SK-N-SH (cell line): Measurements from ENCODE around the gene IQSEC1. TPM values are rescaled to one million over a fixed set of nuclear protein-coding genes. Genes with fewer than 3 reads are reported as not detected.

ENCODE experiments used
- CTCF ChIA-PET: fragments of 300-600, 350-600 bp; formaldehyde crosslinking; extraction: SDS; loops from one replicate; lab custom pipeline; 2021; lab: Yijun Ruan, JAX
- POLR2A ChIA-PET: fragments of 350-600 bp; sonication (Branson Sonifier 250); formaldehyde crosslinking; extraction: SDS; loops from one replicate; lab custom pipeline; 2020; ENCODE audit warnings: antibody characterized with exemption, inconsistent platforms; lab: Yijun Ruan, JAX
- DNase-seq: peaks from one replicate; pipeline ENCODE4 v3.0.0; 2012
- H2AFZ ChIP-seq: fragments of 200-600 bp; sonication (generic); 2 replicates; pipeline ENCODE4 v1.8.1; 2016; ENCODE audit warnings: antibody characterized with exemption, mild to moderate bottlenecking, low read depth
- H3F3A ChIP-seq: fragments of 200-600 bp; sonication (generic); replicated peaks from 2 replicates; pipeline ENCODE3; 2016; ENCODE audit warnings: antibody characterized with exemption, mild to moderate bottlenecking; ENCODE audit not compliant: insufficient read depth
- H3K27ac ChIP-seq, 2 experiments: fragments of 200-500 bp in 1 of 2; fragments of 200-600 bp in 1 of 2; sonication (Bioruptor generic) in 1 of 2; sonication (generic), shearing (Covaris generic) in 1 of 2; 2 replicates each; pipeline versions ENCODE4 v1.5.1 to v1.6.1; 2014 to 2016; ENCODE audit warnings: low read depth in 2 of 2, inconsistent platforms in 1 of 2, low read length in 1 of 2, mild to moderate bottlenecking in 1 of 2, mixed read lengths in 1 of 2
- H3K27me3 ChIP-seq: fragments of 200-600 bp; sonication (generic), shearing (Covaris generic); 2 replicates; pipeline ENCODE4 v1.6.1; 2016; ENCODE audit warnings: mixed run types; ENCODE audit not compliant: insufficient read depth
- H3K36me3 ChIP-seq, 2 experiments: fragments of 200-500 bp in 1 of 2; fragments of 200-600 bp in 1 of 2; sonication (Bioruptor generic) in 1 of 2; sonication (generic) in 1 of 2; replicated peaks in 1 of 2; 2 replicates each; pipeline versions ENCODE3 to v1.5.1; 2014 to 2016; ENCODE audit warnings: low read length in 1 of 2, mild to moderate bottlenecking in 1 of 2; ENCODE audit not compliant: insufficient read depth in 2 of 2, control insufficient read depth in 1 of 2
- H3K4me1 ChIP-seq, 2 experiments: fragments of 200-500 bp in 1 of 2; fragments of 200-600 bp in 1 of 2; sonication (Bioruptor generic) in 1 of 2; sonication (generic), shearing (Covaris generic) in 1 of 2; 2 replicates each; pipeline versions ENCODE4 v1.5.1 to v1.6.1; 2014 to 2016; ENCODE audit warnings: low read depth in 1 of 2, low read length in 1 of 2, mixed run types in 1 of 2; ENCODE audit not compliant: insufficient read depth in 2 of 2, control insufficient read depth in 1 of 2
- H3K4me2 ChIP-seq: fragments of 200-600 bp; sonication (generic), shearing (Covaris generic); 2 replicates; pipeline ENCODE4 v1.6.1; 2017; ENCODE audit warnings: mixed run types
- H3K4me3 ChIP-seq, 2 experiments: fragments of 200-500 bp in 1 of 2; fragments of 200-600 bp in 1 of 2; sonication (Bioruptor generic) in 1 of 2; sonication (generic), shearing (Covaris generic) in 1 of 2; 2 replicates each; pipeline versions ENCODE4 v1.5.1 to v1.8.1; 2014 to 2016; ENCODE audit warnings: low read depth in 2 of 2, inconsistent platforms in 1 of 2, low read length in 1 of 2, mild to moderate bottlenecking in 1 of 2, mixed read lengths in 1 of 2, moderate library complexity in 1 of 2
- H3K79me2 ChIP-seq: fragments of 200-600 bp; sonication (generic); 2 replicates; pipeline ENCODE4 v1.8.1; 2017; ENCODE audit warnings: mild to moderate bottlenecking; ENCODE audit not compliant: insufficient read depth
- H3K9ac ChIP-seq: fragments of 200-600 bp; sonication (generic); 2 replicates; pipeline ENCODE4 v1.6.1; 2017; ENCODE audit warnings: mixed run types
- H3K9me2 ChIP-seq: fragments of 200-600 bp; sonication (generic); 2 replicates; pipeline ENCODE4 v1.6.1; 2017; ENCODE audit warnings: mixed run types
- H3K9me3 ChIP-seq: fragments of 200-600 bp; sonication (generic); 2 replicates; pipeline ENCODE4 v1.6.1; 2017; ENCODE audit warnings: mixed run types, mild to moderate bottlenecking, moderate library complexity
- H4K20me1 ChIP-seq: fragments of 200-600 bp; sonication (generic); 2 replicates; pipeline ENCODE4 v1.6.1; 2017; ENCODE audit warnings: mild to moderate bottlenecking, mixed run types; ENCODE audit not compliant: insufficient read depth
- ELF1 ChIP-seq: IDR thresholded peaks from 2 replicates; pipeline ENCODE4 v1.4.0; 2012
- FOXM1 ChIP-seq: IDR thresholded peaks from 2 replicates; pipeline ENCODE4 v1.4.0; 2012; ENCODE audit warnings: low read depth, mild to moderate bottlenecking
- MAX ChIP-seq: IDR thresholded peaks from 2 replicates; pipeline ENCODE4 v1.4.0; 2012; ENCODE audit warnings: low read depth
- REST ChIP-seq: IDR thresholded peaks from 2 replicates; pipeline ENCODE4 v1.6.1; 2012; ENCODE audit warnings: mild to moderate bottlenecking, low read depth, low read length, moderate library complexity
- RFX5 ChIP-seq: IDR thresholded peaks from 2 replicates; pipeline ENCODE4 v1.6.1; 2012; ENCODE audit warnings: mild to moderate bottlenecking, improper control_type of control experiment, low read length
- SMC3 ChIP-seq: IDR thresholded peaks from 2 replicates; pipeline ENCODE4 v1.6.1; 2012; ENCODE audit warnings: low read depth, low read length, improper control_type of control experiment
- TAF1 ChIP-seq: IDR thresholded peaks from 2 replicates; pipeline ENCODE4 v1.6.1; 2012; ENCODE audit warnings: low read depth, mild to moderate bottlenecking, low read length, moderate library complexity, borderline replicate concordance
- USF1 ChIP-seq: IDR thresholded peaks from 2 replicates; pipeline ENCODE4 v1.4.0; 2012; ENCODE audit warnings: low read depth, borderline replicate concordance
- WGBS: methylation state at CpG from one replicate; pipeline ENCODE4 v1.1.6; 2017; ENCODE audit warnings: low lambda C conversion rate; 5-methylcytosine and 5-hydroxymethylcytosine counted together
- polyA plus RNA-seq, 3 experiments: library from polyadenylated mRNA; depleted of rRNA; stranded (reverse); fragments of >200 nt; gene quantifications; 2 replicates each; pipeline ENCODE4 v1.2.3, GENCODE V29; 2012
- TF ChIP-seq, protein P1 (sequence below): IDR thresholded peaks from 2 replicates; pipeline ENCODE4; 2012

The IQSEC1 gene
- polyA plus RNA-seq, 1 of the 3 experiments (the other 2 are of a cell fraction) = 6.2 TPM

GRCh38 chr3:13103416-13104058 is 30.3 kb upstream of the IQSEC1 start:
- Histone ChIP-seq H3K36me3 (no peaks in the 10 kb centered on the region), H3K27ac (no peak overlapping the region), H3K9me3 (no peaks in the 10 kb centered on the region), H3K9ac (no peak overlapping the region), H3K9me2 (no peaks in the 10 kb centered on the region), H3K4me3 (no peak overlapping the region), H3K4me1 (peaks cover 0 to 4% of the 10 kb centered on the region in 2 experiments; a peak in 1 of 4 replicates), H3K79me2 (no peaks in the 10 kb centered on the region), H3K27me3 (no peaks in the 10 kb centered on the region), H4K20me1 (no peaks in the 10 kb centered on the region), H2AFZ (no peak overlapping the region), H3F3A (no peaks in the 10 kb centered on the region), H3K4me2 (no peak overlapping the region)
- ChIA-PET CTCF (interaction anchor here (0.7 to 3.6 kb wide), 3 partner anchors 11 to 777 kb away, joined by 3 to 30 read pairs (median 3); no protein-coding TSS in a partner anchor), POLR2A (no interaction called here)
- no peak for TF ChIP-seq FOXM1
- no peak for TF ChIP-seq ELF1
- TF ChIP-seq USF1 = no peak
- TF ChIP-seq REST = no peak
- no peak for TF ChIP-seq RFX5
- TF ChIP-seq, protein P1, sequence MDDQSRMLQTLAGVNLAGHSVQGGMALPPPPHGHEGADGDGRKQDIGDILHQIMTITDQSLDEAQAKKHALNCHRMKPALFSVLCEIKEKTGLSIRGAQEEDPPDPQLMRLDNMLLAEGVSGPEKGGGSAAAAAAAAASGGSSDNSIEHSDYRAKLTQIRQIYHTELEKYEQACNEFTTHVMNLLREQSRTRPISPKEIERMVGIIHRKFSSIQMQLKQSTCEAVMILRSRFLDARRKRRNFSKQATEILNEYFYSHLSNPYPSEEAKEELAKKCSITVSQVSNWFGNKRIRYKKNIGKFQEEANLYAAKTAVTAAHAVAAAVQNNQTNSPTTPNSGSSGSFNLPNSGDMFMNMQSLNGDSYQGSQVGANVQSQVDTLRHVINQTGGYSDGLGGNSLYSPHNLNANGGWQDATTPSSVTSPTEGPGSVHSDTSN = no peak
- TF ChIP-seq TAF1 = no peak
- no peak for TF ChIP-seq SMC3
- no peak for TF ChIP-seq MAX
- no peak for DNase-seq
- 57% methylated on average over 12 of the region's 13 CpGs for WGBS
